Mesenchymal stem cell (in vitro differentiated cells and primary cell): ENCODE data around the gene TXLNA.

Experiments
- DNase-seq: peaks from one replicate; pipeline ENCODE4 v3.0.0-alpha.2; 2013
- H2AFZ ChIP-seq: one replicate; pipeline ENCODE4 v1.6.1; 2013; ENCODE audit warnings: low read depth, mild to moderate bottlenecking, control low read depth, inconsistent platforms, low read length, moderate library complexity
- H2AK5ac ChIP-seq: 2 replicates; pipeline ENCODE4 v1.6.1; 2013; ENCODE audit warnings: low read length, moderate library complexity, mild to moderate bottlenecking, inconsistent platforms; ENCODE audit not compliant: severe bottlenecking
- H2BK120ac ChIP-seq: one replicate; pipeline ENCODE4 v1.6.1; 2013; ENCODE audit warnings: low read depth, mild to moderate bottlenecking, inconsistent platforms, low read length, moderate library complexity
- H2BK12ac ChIP-seq, 2 experiments: one replicate each; pipeline ENCODE4 v1.6.1; 2013; ENCODE audit warnings: inconsistent platforms in 2 of 2, low read length in 2 of 2, mild to moderate bottlenecking in 2 of 2, moderate library complexity in 2 of 2, control low read depth in 1 of 2
- H2BK15ac ChIP-seq: one replicate; pipeline ENCODE4 v1.6.1; 2013; ENCODE audit warnings: mild to moderate bottlenecking, low read depth, inconsistent platforms; ENCODE audit not compliant: poor library complexity, severe bottlenecking
- H2BK5ac ChIP-seq: 2 replicates; pipeline ENCODE4 v1.6.1; 2013; ENCODE audit warnings: low read depth, mild to moderate bottlenecking, low read length, control low read depth, inconsistent platforms; ENCODE audit not compliant: poor library complexity, severe bottlenecking
- H3K14ac ChIP-seq, 2 experiments: one replicate each; pipeline ENCODE4 v1.6.1; 2013; ENCODE audit warnings: inconsistent platforms in 2 of 2, low read length in 2 of 2, control low read depth in 1 of 2, mild to moderate bottlenecking in 1 of 2, moderate library complexity in 1 of 2
- H3K18ac ChIP-seq, 2 experiments: one replicate each; pipeline ENCODE4 v1.6.1; 2013; ENCODE audit warnings: inconsistent platforms in 2 of 2, low read length in 2 of 2, control low read depth in 1 of 2, low read depth in 1 of 2, mild to moderate bottlenecking in 1 of 2
- H3K23ac ChIP-seq, 2 experiments: one replicate each; pipeline ENCODE4 v1.6.1; 2013; ENCODE audit warnings: inconsistent platforms in 2 of 2, low read length in 2 of 2, mild to moderate bottlenecking in 2 of 2, moderate library complexity in 2 of 2, control low read depth in 1 of 2
- H3K27ac ChIP-seq: 2 replicates; pipeline ENCODE4 v1.5.1; 2013; ENCODE audit warnings: mild to moderate bottlenecking, moderate library complexity, low read length, control low read depth, inconsistent platforms; ENCODE audit not compliant: poor library complexity, severe bottlenecking
- H3K27me3 ChIP-seq, 2 experiments: 2 replicates each; pipeline versions ENCODE4 v1.6.1 to v1.7.0; 2013; ENCODE audit warnings: low read length in 2 of 2, mild to moderate bottlenecking in 2 of 2, moderate library complexity in 2 of 2, control low read depth in 1 of 2, inconsistent platforms in 1 of 2; ENCODE audit not compliant: control insufficient read depth in 1 of 2, insufficient read depth in 1 of 2
- H3K36me3 ChIP-seq, 2 experiments: 2 replicates each; pipeline versions ENCODE4 v1.6.1 to v1.7.0; 2013; ENCODE audit warnings: low read length in 2 of 2, control low read depth in 1 of 2, inconsistent platforms in 1 of 2, low read depth in 1 of 2, mild to moderate bottlenecking in 1 of 2; ENCODE audit not compliant: insufficient read depth in 2 of 2, control insufficient read depth in 1 of 2
- H3K4ac ChIP-seq, 2 experiments: one replicate each; pipeline ENCODE4 v1.6.1; 2013; ENCODE audit warnings: inconsistent platforms in 2 of 2, low read length in 2 of 2, mild to moderate bottlenecking in 2 of 2, moderate library complexity in 2 of 2, control low read depth in 1 of 2, low read depth in 1 of 2
- H3K4me1 ChIP-seq: 2 replicates; pipeline ENCODE4 v1.6.1; 2013; ENCODE audit warnings: low read depth, low read length, control low read depth; ENCODE audit not compliant: control insufficient read depth, insufficient read depth
- H3K4me2 ChIP-seq: 2 replicates; pipeline ENCODE4 v1.6.1; 2013; ENCODE audit warnings: low read length, mild to moderate bottlenecking, inconsistent platforms; ENCODE audit not compliant: poor library complexity, severe bottlenecking
- H3K4me3 ChIP-seq, 2 experiments: 2 replicates each; pipeline versions ENCODE4 v1.5.1 to v1.7.0; 2013; ENCODE audit warnings: low read length in 2 of 2, mild to moderate bottlenecking in 2 of 2, control low read depth in 1 of 2, low read depth in 1 of 2; ENCODE audit not compliant: insufficient read depth in 1 of 2
- H3K79me1 ChIP-seq: replicated peaks from 2 replicates; pipeline ENCODE4 v1.6.1; 2013; ENCODE audit warnings: mild to moderate bottlenecking, control low read depth, low read length, inconsistent platforms; ENCODE audit not compliant: poor library complexity, severe bottlenecking
- H3K9ac ChIP-seq: 2 replicates; pipeline ENCODE4 v1.7.0; 2013; ENCODE audit warnings: mild to moderate bottlenecking, low read length, moderate library complexity
- H3K9me3 ChIP-seq: 2 replicates; pipeline ENCODE4 v1.7.0; 2013; ENCODE audit warnings: mild to moderate bottlenecking, low read length; ENCODE audit not compliant: control insufficient read depth
- H4K8ac ChIP-seq: one replicate; pipeline ENCODE4 v1.6.1; 2013; ENCODE audit warnings: inconsistent platforms, mild to moderate bottlenecking, low read length, moderate library complexity
- H4K91ac ChIP-seq: one replicate; pipeline ENCODE4 v1.6.1; 2013; ENCODE audit warnings: mild to moderate bottlenecking, low read length, inconsistent platforms
- WGBS: methylation state at CpG from one replicate; pipeline ENCODE4 v1.1.7; 2013; ENCODE audit warnings: mixed read lengths; 5-methylcytosine and 5-hydroxymethylcytosine counted together

Gene TXLNA

GRCh38 chr1:32182060-32182459, 2.6 kb downstream of the TXLNA start:
- H3K18ac ChIP-seq = peak overlapping the region in 1 of 2 experiments; percentile 37

GRCh38 chr1:32184650-32185049, 5.2 kb downstream of the TXLNA start:
- no peak overlapping the region for H3K4me2 ChIP-seq
- no peak overlapping the region for H3K4ac ChIP-seq
- H2BK12ac ChIP-seq = no peak overlapping the region
- H3K9ac ChIP-seq = no peak overlapping the region
- H2BK15ac ChIP-seq = no peak overlapping the region
- H4K8ac ChIP-seq = no peak overlapping the region
- DNase-seq = no peak
- H3K27me3 ChIP-seq = no peaks in the 10 kb centered on the region
- H3K27ac ChIP-seq = no peak overlapping the region
- peaks cover 18% of the 10 kb centered on the region for H3K4me1 ChIP-seq
- no peak overlapping the region for H3K23ac ChIP-seq
- H3K14ac ChIP-seq = no peak overlapping the region
- H3K4me3 ChIP-seq = peak overlapping the region in 1 of 2 experiments; percentile 46
- H3K79me1 ChIP-seq = peaks cover 16% of the 10 kb centered on the region
- H2BK120ac ChIP-seq = no peak overlapping the region
- no peak overlapping the region for H2AK5ac ChIP-seq
- no peak overlapping the region for H2BK5ac ChIP-seq
- H2AFZ ChIP-seq = no peak overlapping the region
- H3K36me3 ChIP-seq = peaks cover 51 to 79% of the 10 kb centered on the region in 2 experiments
- no peak overlapping the region for H3K18ac ChIP-seq
- no peak overlapping the region for H4K91ac ChIP-seq
- no peaks in the 10 kb centered on the region for H3K9me3 ChIP-seq

More at GRCh38 chr1:32182060-32182459, 2.6 kb downstream of the TXLNA start:
- WGBS = 98% methylated on average over 6 of the region's 6 CpGs
- no peak overlapping the region for H2BK15ac ChIP-seq
- no peak overlapping the region for H2AK5ac ChIP-seq
- H3K9ac ChIP-seq = peak overlapping the region; percentile 100
- no peaks in the 10 kb centered on the region for H3K27me3 ChIP-seq
- H3K4me2 ChIP-seq = peak overlapping the region; percentile 18
- H4K91ac ChIP-seq = no peak overlapping the region
- H2BK12ac ChIP-seq = no peak overlapping the region
- H3K4ac ChIP-seq = no peak overlapping the region
- peaks cover 30 to 53% of the 10 kb centered on the region in 2 experiments for H3K36me3 ChIP-seq
- peaks cover 5% of the 10 kb centered on the region for H3K79me1 ChIP-seq
- H3K14ac ChIP-seq = no peak overlapping the region
- no peak overlapping the region for H2BK5ac ChIP-seq
- H3K4me3 ChIP-seq = peak overlapping the region; percentile 1 to 96
- H2AFZ ChIP-seq = no peak overlapping the region
- peaks cover 18% of the 10 kb centered on the region for H3K4me1 ChIP-seq
- peak overlapping the region; percentile 15 for H2BK120ac ChIP-seq
- no peaks in the 10 kb centered on the region for H3K9me3 ChIP-seq
- no peak overlapping the region for H4K8ac ChIP-seq
- no peak for DNase-seq
- no peak overlapping the region for H3K27ac ChIP-seq
- H3K23ac ChIP-seq = peak overlapping the region in 1 of 2 experiments; percentile 34

- Histone ChIP-seq H2BK15ac (no peak overlapping the region), H4K8ac (no peak overlapping the region), H2BK120ac (no peak overlapping the region), H3K9ac (peak overlapping the region; percentile 14), H3K27me3 (no peaks in the 10 kb centered on the region), H3K36me3 (peaks cover 65 to 87% of the 10 kb centered on the region in 2 experiments), H2AK5ac (no peak overlapping the region), H2BK12ac (no peak overlapping the region), H2BK5ac (no peak overlapping the region), H3K4me1 (peaks cover 17% of the 10 kb centered on the region), H3K9me3 (no peaks in the 10 kb centered on the region), H3K79me1 (peaks cover 22% of the 10 kb centered on the region), H3K4ac (no peak overlapping the region), H3K4me3 (no peak overlapping the region), H2AFZ (no peak overlapping the region), H3K18ac (no peak overlapping the region), H4K91ac (no peak overlapping the region), H3K27ac (no peak overlapping the region), H3K4me2 (no peak overlapping the region), H3K23ac (no peak overlapping the region), H3K14ac (no peak overlapping the region)
- no peak for DNase-seq
- WGBS = 98% methylated on average over 2 of the region's 2 CpGs
Measured at GRCh38 chr1:32186077-32186476, 6.6 kb downstream of the TXLNA start.

GRCh38 chr1:32186491-32186890, 7.0 kb downstream of the TXLNA start:
- Histone ChIP-seq H3K4ac (no peak overlapping the region), H2BK5ac (no peak overlapping the region), H3K14ac (no peak overlapping the region), H2BK12ac (no peak overlapping the region), H3K4me2 (no peak overlapping the region), H4K91ac (no peak overlapping the region), H3K4me3 (no peak overlapping the region), H3K79me1 (peaks cover 25% of the 10 kb centered on the region), H3K9me3 (no peaks in the 10 kb centered on the region), H2AK5ac (no peak overlapping the region), H3K27me3 (no peaks in the 10 kb centered on the region), H2AFZ (no peak overlapping the region), H3K27ac (no peak overlapping the region), H2BK15ac (no peak overlapping the region), H2BK120ac (no peak overlapping the region), H3K4me1 (peaks cover 13% of the 10 kb centered on the region), H3K23ac (no peak overlapping the region), H3K9ac (peak overlapping the region; percentile 14), H3K18ac (no peak overlapping the region), H3K36me3 (peaks cover 65 to 87% of the 10 kb centered on the region in 2 experiments), H4K8ac (no peak overlapping the region)
- no peak for DNase-seq
- WGBS = 100% methylated on average over 1 of the region's 2 CpGs
